PC-9 (cell line): ENCODE results near the gene SUV39H1. TPM values are rescaled to one million over a fixed set of nuclear protein-coding genes. Genes with fewer than 3 reads are reported as not detected.

Source experiments
- BruUV-seq: library from RNA; stranded (reverse); fragments of 400-500 nt; replicated peaks from 2 replicates; lab custom pipeline; 2021; lab: Mats Ljungman, UMichigan
- CTCF ChIA-PET: fragments of 300-600 bp; sonication (Branson Sonifier 250); formaldehyde crosslinking; loops from one replicate; lab custom pipeline; 2022; ENCODE audit warnings: antibody characterized with exemption; lab: Charles Lee
- POLR2A ChIA-PET: fragments of 300-600 bp; sonication (Branson Sonifier 250); formaldehyde crosslinking; loops from one replicate; lab custom pipeline; 2022; ENCODE audit warnings: antibody characterized with exemption; ENCODE audit not compliant: unreplicated experiment; lab: Charles Lee
- DNase-seq, 2 experiments: peaks; one replicate each; pipeline versions ENCODE4 v3.0.0 to v3.0.0-alpha.2; 2015 to 2022; ENCODE audit warnings: mixed read lengths in 1 of 2
- H2AFZ ChIP-seq: fragments of 200-600 bp; sonication (generic); 2 replicates; pipeline ENCODE4 v1.8.1; 2017; ENCODE audit warnings: antibody characterized with exemption
- H3F3A ChIP-seq: fragments of 200-600 bp; sonication (generic); 2 replicates; pipeline ENCODE4 v1.8.1; 2017; ENCODE audit warnings: antibody characterized with exemption, mild to moderate bottlenecking, low read depth; ENCODE audit not compliant: insufficient read depth
- H3K27ac ChIP-seq: fragments of 200-600 bp; sonication (generic); 2 replicates; pipeline ENCODE4 v1.6.1; 2016; ENCODE audit warnings: mixed run types
- H3K27me3 ChIP-seq: fragments of 200-600 bp; sonication (generic); 2 replicates; pipeline ENCODE4 v1.6.1; 2016; ENCODE audit warnings: low read depth, mixed run types; ENCODE audit not compliant: insufficient read depth
- H3K36me3 ChIP-seq: fragments of 200-600 bp; sonication (generic); 2 replicates; pipeline ENCODE4 v1.6.1; 2016; ENCODE audit warnings: low read depth, mixed run types
- H3K4me1 ChIP-seq: fragments of 200-600 bp; sonication (generic); replicated peaks from 2 replicates; pipeline ENCODE4 v1.6.1; 2016; ENCODE audit warnings: mixed run types; ENCODE audit not compliant: insufficient read depth
- H3K4me2 ChIP-seq: fragments of 200-600 bp; sonication (generic); 2 replicates; pipeline ENCODE4 v1.6.1; 2017; ENCODE audit warnings: mixed run types
- H3K4me3 ChIP-seq: fragments of 200-600 bp; sonication (generic); 2 replicates; pipeline ENCODE4 v1.6.1; 2016; ENCODE audit warnings: mixed run types
- H3K79me2 ChIP-seq: fragments of 200-600 bp; sonication (generic); 2 replicates; pipeline ENCODE4 v1.6.1; 2017; ENCODE audit warnings: low read depth, mixed run types
- H3K9me2 ChIP-seq: fragments of 200-600 bp; sonication (generic); 2 replicates; pipeline ENCODE4 v1.8.1; 2017; ENCODE audit warnings: mild to moderate bottlenecking; ENCODE audit not compliant: insufficient read depth
- H3K9me3 ChIP-seq: fragments of 200-600 bp; sonication (generic); 2 replicates; pipeline ENCODE4 v1.8.1; 2016; ENCODE audit warnings: low read depth; ENCODE audit not compliant: insufficient read depth
- H4K20me1 ChIP-seq: fragments of 200-600 bp; sonication (generic); 2 replicates; pipeline ENCODE4 v1.8.1; 2017; ENCODE audit not compliant: insufficient read depth
- CTCF ChIP-seq: fragments of 200-600 bp; sonication (generic); conservative IDR thresholded peaks from 2 replicates; pipeline ENCODE4 v1.6.1; 2017; ENCODE audit warnings: mixed run types, antibody characterized with exemption, mild to moderate bottlenecking, moderate library complexity
- EZH2 ChIP-seq: fragments of 200-600 bp; sonication (generic); IDR thresholded peaks from 2 replicates; pipeline ENCODE4 v1.8.0; 2017; ENCODE audit warnings: antibody characterized with exemption, low read depth
- intact Hi-C: fragments of 100-400 bp; cut with micrococcal nuclease; formaldehyde crosslinking; loops from one replicate; pipeline ENCODE4 v1.10.0; 2022; ENCODE audit not compliant: unreplicated experiment
- total RNA-seq: library from RNA; stranded (reverse); gene quantifications from 2 replicates; pipeline ENCODE4 v1.2.3, GENCODE V29; 2021

Gene SUV39H1
- total RNA-seq, 1 experiment from 2014 or later = 11.7 TPM

- DNase-seq = no peak
- Histone ChIP-seq H3K4me2 (no peak overlapping the region), H3K79me2 (peaks cover 7% of the 10 kb centered on the region; the same call in 1 of the 2 replicates), H3K4me3 (no peak overlapping the region), H3K9me3 (no peaks in the 10 kb centered on the region), H3K9me2 (no peaks in the 10 kb centered on the region), H3K27me3 (no peaks in the 10 kb centered on the region), H3F3A (peaks cover 12% of the 10 kb centered on the region; the same call in 1 of the 2 replicates), H3K36me3 (no peaks in the 10 kb centered on the region), H3K27ac (no peak overlapping the region), H3K4me1 (peaks cover 11% of the 10 kb centered on the region; the same call in 1 of the 2 replicates), H4K20me1 (no peaks in the 10 kb centered on the region), H2AFZ (no peak overlapping the region)
- BruUV-seq = no TSS peak
- intact Hi-C loops = no loop called here
- TF ChIP-seq CTCF (no peak), EZH2 (no peak)
- CTCF ChIA-PET = no interaction called here
- POLR2A ChIA-PET = no interaction called here
Measured at GRCh38 chrX:48702032-48702431, 5.5 kb downstream of the SUV39H1 start.

GRCh38 chrX:48702716-48703115 is 6.2 kb downstream of the SUV39H1 start:
- no TSS peak for BruUV-seq
- no peaks in the 10 kb centered on the region for H3K36me3 ChIP-seq
- DNase-seq = no peak
- intact Hi-C loops = no loop called here
- no peak overlapping the region for H2AFZ ChIP-seq
- 0 out of 2 replicates have a peak, but pooled peaks cover 3% of the 10 kb centered on the region for H3K79me2 ChIP-seq
- no peak for TF ChIP-seq EZH2
- no peak for TF ChIP-seq CTCF
- H3K9me3 ChIP-seq = no peaks in the 10 kb centered on the region
- H3K27ac ChIP-seq = no peak overlapping the region
- ChIA-PET CTCF (no interaction called here), POLR2A (no interaction called here)
- no peaks in the 10 kb centered on the region for H3K27me3 ChIP-seq
- no peaks in the 10 kb centered on the region for H3K9me2 ChIP-seq
- H4K20me1 ChIP-seq = no peaks in the 10 kb centered on the region
- no peak overlapping the region for H3K4me2 ChIP-seq
- peaks cover 12% of the 10 kb centered on the region; the same call in 1 of the 2 replicates for H3F3A ChIP-seq
- peaks cover 11% of the 10 kb centered on the region; the same call in 1 of the 2 replicates for H3K4me1 ChIP-seq
- no peak overlapping the region for H3K4me3 ChIP-seq

DNA sequence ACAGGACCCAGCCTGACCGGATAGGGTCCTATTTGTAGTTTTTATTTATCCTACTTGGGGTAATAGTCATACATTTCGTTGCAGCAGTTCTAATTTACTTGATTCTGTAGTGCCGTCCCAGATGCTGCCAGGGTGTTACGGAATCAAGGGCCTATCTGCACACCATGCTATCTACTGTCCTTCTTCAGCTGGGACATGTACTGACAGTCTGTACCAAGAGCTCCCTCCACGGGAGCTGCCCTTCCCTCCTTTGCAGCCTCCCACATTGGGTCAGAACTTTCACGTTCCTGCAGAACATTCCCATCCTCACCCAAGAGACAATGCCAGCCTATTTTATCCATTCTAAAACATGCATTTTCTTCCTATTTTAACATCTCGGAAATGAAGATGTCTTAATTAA is 6.7 kb downstream of the SUV39H1 start:
- no TSS peak for BruUV-seq
- TF ChIP-seq EZH2 (no peak), CTCF (no peak)
- H4K20me1 ChIP-seq = no peaks in the 10 kb centered on the region
- peak overlapping the region; percentile 41; the same call in 1 of the 2 replicates for H3K27ac ChIP-seq
- H3K4me1 ChIP-seq = peaks cover 11% of the 10 kb centered on the region; the same call in 1 of the 2 replicates
- no peak overlapping the region for H3K4me3 ChIP-seq
- peaks cover 12% of the 10 kb centered on the region; the same call in 1 of the 2 replicates for H3F3A ChIP-seq
- no peaks in the 10 kb centered on the region for H3K27me3 ChIP-seq
- DNase-seq = no peak
- no peak overlapping the region for H2AFZ ChIP-seq
- ChIA-PET CTCF (interaction anchor here (0.6 kb wide), 1 partner anchor 150 kb away, joined by 3 read pairs; no protein-coding TSS in a partner anchor), POLR2A (no interaction called here)
- no peaks in the 10 kb centered on the region for H3K9me3 ChIP-seq
- no peaks in the 10 kb centered on the region for H3K36me3 ChIP-seq
- no peaks in the 10 kb centered on the region for H3K9me2 ChIP-seq
- no peaks in the 10 kb centered on the region for H3K79me2 ChIP-seq
- no peak overlapping the region for H3K4me2 ChIP-seq
- intact Hi-C loops = no loop called here
